ENCODE measurements around the gene CD3G.

- TF ChIP-seq CTCF (IDR thresholded peaks at IDR 0.05) (no peak), POLR2A (IDR thresholded peaks at IDR 0.05; ENCODE audit: low read depth) (no peak), POLR2AphosphoS5 (IDR thresholded peaks at IDR 0.05) (no peak)
Measured at GRCh38 chr11:118380571-118380970, 36.4 kb downstream of the CD3G start.
